GM20000 (cell line): ENCODE results near the gene TUBGCP6.

Experiments used
- DNase-seq: peaks from one replicate; pipeline ENCODE4 v3.0.0; 2012; ENCODE audit warnings: low spot score
- TF ChIP-seq, protein P1 (sequence below): IDR thresholded peaks from 2 replicates; pipeline ENCODE4 v1.5.1; 2012; ENCODE audit warnings: mild to moderate bottlenecking, control low read depth; ENCODE audit errors: extremely low read depth, missing control alignments

The TUBGCP6 gene

DNA sequence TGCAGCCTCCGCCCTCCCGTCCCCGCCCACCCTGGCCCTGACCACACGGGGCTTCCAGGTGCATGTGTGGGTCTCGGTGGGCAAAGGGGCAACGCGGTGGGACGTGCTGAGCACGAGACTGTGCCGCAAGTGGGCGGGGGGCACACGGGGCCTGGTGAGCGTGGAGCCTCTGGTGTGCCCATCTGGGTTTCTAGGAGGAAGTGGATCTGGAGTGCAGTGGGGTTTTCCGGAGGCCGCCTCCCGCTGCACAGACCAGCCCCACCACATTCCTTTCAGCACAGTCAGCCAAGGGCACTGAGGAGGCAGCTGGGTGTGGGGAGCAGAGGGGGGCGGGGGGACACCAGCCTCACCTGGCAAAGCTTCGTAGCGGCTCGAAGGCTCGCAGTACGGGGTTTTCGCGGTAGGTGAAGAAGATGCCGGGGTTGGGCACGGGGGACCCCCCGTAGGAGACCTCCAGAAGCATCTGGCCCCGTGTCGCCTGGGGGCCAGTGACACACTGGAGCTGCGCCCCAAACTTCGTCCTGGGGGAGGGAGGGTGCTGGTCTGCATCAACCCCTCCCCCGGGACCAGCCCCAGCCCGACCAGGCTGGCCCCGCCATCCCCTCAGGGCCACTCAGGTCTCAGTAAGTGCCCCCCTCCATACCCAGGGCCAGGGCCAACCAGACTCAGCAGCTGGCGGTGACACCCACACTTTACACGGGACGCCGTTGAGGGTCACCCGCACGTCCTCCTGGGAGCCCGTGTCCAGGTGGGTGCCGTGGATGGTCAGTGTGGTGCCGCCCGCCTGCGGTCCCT is 37.7 kb upstream of the TUBGCP6 start:
- TF ChIP-seq, protein P1, sequence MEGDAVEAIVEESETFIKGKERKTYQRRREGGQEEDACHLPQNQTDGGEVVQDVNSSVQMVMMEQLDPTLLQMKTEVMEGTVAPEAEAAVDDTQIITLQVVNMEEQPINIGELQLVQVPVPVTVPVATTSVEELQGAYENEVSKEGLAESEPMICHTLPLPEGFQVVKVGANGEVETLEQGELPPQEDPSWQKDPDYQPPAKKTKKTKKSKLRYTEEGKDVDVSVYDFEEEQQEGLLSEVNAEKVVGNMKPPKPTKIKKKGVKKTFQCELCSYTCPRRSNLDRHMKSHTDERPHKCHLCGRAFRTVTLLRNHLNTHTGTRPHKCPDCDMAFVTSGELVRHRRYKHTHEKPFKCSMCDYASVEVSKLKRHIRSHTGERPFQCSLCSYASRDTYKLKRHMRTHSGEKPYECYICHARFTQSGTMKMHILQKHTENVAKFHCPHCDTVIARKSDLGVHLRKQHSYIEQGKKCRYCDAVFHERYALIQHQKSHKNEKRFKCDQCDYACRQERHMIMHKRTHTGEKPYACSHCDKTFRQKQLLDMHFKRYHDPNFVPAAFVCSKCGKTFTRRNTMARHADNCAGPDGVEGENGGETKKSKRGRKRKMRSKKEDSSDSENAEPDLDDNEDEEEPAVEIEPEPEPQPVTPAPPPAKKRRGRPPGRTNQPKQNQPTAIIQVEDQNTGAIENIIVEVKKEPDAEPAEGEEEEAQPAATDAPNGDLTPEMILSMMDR, result no peak
- DNase-seq, result no peak

DNA sequence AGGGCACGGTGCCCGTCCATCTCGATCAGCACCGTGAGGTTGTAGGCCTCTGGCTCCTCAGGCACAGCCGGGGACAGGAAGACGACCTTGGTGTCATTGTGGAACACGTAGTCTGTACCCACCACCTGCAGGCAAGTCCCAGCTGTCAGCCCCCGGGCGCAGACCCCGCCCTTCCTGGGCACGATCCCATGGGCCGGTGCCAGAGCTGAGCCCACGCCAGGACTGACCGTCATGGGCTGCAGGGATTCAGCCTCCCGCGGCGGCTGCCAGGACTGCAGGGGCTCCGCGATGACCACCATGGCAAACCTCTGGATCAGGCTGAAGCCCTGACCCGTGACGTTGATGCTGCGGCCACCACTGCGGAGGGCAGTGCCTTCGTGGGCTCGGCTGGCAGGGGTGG is 37.1 kb upstream of the TUBGCP6 start:
- no peak for DNase-seq
- TF ChIP-seq, protein P1, result no peak

DNA sequence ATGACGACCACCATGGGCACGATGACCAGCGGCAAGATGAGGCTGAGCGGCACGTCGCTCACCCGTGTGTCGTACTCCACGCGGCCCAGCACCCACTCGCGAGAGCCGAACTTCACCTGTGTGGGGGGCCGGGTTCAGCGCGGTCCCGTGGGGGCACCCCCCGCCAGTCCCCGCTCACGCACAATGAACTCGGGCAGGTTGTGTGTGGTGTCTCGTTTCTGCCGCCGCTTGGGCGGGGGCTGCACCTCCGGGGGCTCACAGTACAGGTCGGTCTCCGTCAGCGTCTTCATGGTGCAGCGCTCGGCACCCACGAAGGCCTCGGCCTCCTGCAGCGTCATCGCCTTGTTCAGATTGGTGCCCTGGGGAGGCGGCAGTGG is 36.5 kb upstream of the TUBGCP6 start:
- DNase-seq, result no peak
- TF ChIP-seq, protein P1, result no peak

DNA sequence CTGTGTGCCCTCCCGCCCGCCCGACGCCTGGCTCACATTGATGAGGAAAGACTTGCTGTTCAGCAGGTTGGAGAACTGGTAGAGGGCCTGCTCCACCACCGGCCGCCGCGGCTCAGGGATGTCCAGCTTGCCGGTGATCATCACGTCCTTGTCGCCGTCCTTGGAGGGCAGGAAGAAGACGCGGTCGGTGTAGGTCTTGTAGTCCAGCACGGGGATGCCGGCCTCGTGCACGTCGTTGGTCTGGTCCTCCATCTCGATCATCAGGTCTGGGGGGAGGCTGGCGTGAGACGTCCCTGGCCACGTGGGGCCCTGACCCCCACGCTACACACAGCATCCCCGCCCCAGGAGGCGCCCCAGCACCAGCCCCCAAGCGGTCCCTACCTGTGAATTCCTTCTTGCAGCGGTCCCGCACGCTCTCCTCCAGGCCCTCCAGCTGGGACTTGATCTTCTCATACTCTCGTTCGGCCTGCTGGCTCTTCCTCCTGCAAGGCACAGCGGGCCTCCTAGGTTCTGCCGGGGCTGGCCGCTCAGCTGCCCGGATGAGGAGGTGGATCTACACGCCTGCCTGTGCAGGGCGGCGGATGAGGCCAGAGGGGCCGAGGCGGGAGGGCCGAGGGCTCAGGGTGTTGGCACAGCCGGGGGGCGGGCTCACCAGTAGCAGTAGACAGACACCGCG is 36.0 kb upstream of the TUBGCP6 start:
- DNase-seq, result no peak
- TF ChIP-seq, protein P1, result no peak

DNA sequence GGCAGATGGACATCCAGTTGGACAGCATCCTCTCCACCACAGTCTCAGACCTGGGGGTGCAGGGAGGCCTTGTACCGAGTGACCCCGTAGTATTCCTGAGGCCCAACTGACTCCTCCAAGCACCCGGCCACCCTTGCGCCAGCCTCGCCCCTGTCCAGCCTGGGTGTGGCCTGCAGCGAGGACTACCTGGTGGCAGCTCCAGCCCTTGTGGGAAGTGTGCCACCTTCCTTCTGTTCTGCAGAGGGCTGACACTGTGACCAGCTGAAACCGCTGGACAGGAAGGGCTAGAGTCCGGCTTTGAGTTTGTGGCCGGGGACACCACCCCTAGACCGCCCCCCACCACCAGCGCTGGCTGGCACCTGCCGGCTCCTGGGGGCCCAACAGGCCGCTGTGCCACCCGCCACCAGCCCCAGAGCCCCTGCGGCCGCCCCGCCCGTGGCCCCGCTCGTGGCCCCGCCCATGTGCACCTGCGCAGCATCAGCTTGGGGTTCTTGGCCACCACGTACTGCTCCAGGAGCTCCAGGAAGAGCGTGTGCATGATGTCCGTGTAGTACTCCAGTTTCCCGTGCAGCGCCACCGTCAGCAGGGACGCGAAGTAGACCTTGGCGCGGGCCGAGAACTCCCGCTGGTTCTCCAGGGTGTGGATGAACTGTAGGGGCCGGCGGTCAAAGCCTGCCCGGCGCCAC is 35.3 kb upstream of the TUBGCP6 start:
- TF ChIP-seq, protein P1, result no peak
- no peak for DNase-seq

GRCh38 chr22:50278956-50279619 is 34.3 kb upstream of the TUBGCP6 start:
- TF ChIP-seq, protein P1, result no peak
- no peak for DNase-seq
